OCI-M1 (cell line): ENCODE data around the gene BMI1.

Experiments
- DNase-seq: peaks from one replicate; lab custom pipeline; 2025; lab: John Stamatoyannopoulos, UW

Gene BMI1

GRCh38 chr10:22367471-22367870 is 46.6 kb downstream of the BMI1 start:
- DNase-seq: no peak

GRCh38 chr10:22368402-22368801 is 47.5 kb downstream of the BMI1 start:
- no peak for DNase-seq

GRCh38 chr10:22368981-22369380 is 48.1 kb downstream of the BMI1 start:
- DNase-seq: no peak

GRCh38 chr10:22369434-22370072 is 48.7 kb downstream of the BMI1 start:
- DNase-seq: peak; percentile 65

GRCh38 chr10:22370320-22370719 is 49.4 kb downstream of the BMI1 start:
- DNase-seq: peak; percentile 61

GRCh38 chr10:22372298-22372697 is 51.4 kb downstream of the BMI1 start:
- DNase-seq: no peak

- DNase-seq: no peak
These were observed 52.0 kb downstream of the BMI1 start for GRCh38 chr10:22372917-22373316.

- peak; percentile 69 for DNase-seq
These were observed 53.7 kb downstream of the BMI1 start for GRCh38 chr10:22374489-22375126.

- DNase-seq: no peak
These were observed 58.2 kb downstream of the BMI1 start for GRCh38 chr10:22379059-22379458.
